Kidney capillary endothelial cell (primary cell): ENCODE data around the gene DCHS2.

Experiments used
- DNase-seq: peaks from one replicate; pipeline ENCODE4 v3.0.0-alpha.2; 2018; ENCODE audit warnings: low spot score

The DCHS2 gene

GRCh38 chr4:154211506-154211905 lies 280.1 kb downstream of the DCHS2 start:
- DNase-seq, result no peak

- DNase-seq, result no peak
Observed at GRCh38 chr4:154208424-154208823, 283.2 kb downstream of the DCHS2 start.

- no peak for DNase-seq
Observed at GRCh38 chr4:154205471-154205870, 286.1 kb downstream of the DCHS2 start.

GRCh38 chr4:154194649-154195048 lies 296.9 kb downstream of the DCHS2 start:
- no peak for DNase-seq

GRCh38 chr4:154192585-154192984 lies 299.0 kb downstream of the DCHS2 start:
- no peak for DNase-seq

GRCh38 chr4:154189346-154189745 lies 302.3 kb downstream of the DCHS2 start:
- DNase-seq, result no peak

- no peak for DNase-seq
Observed at GRCh38 chr4:154186888-154187287, 304.7 kb downstream of the DCHS2 start.

- DNase-seq, result no peak
Observed at GRCh38 chr4:154186035-154186434, 305.6 kb downstream of the DCHS2 start.

- no peak for DNase-seq
Observed at GRCh38 chr4:154184238-154184637, 307.4 kb downstream of the DCHS2 start.

- no peak for DNase-seq
Observed at GRCh38 chr4:154183264-154183663, 308.3 kb downstream of the DCHS2 start.
